Keratinocyte (primary cell): Measurements from ENCODE around the gene TMEM100.

Experiments
- EZH2 ChIP-seq: IDR thresholded peaks from one replicate; pipeline ENCODE4 v1.6.1; 2012; ENCODE audit warnings: inconsistent platforms, mild to moderate bottlenecking, low read length, moderate library complexity
- TF ChIP-seq, protein P1 (sequence below), 3 experiments: IDR thresholded peaks in 1 of 3; conservative IDR thresholded peaks in 1 of 3; optimal IDR thresholded peaks in 1 of 3; 2 replicates in 2 of 3; 3 replicates in 1 of 3; pipeline versions ENCODE3 to v1.5.1; 2011; ENCODE audit warnings: low read length in 3 of 3, mild to moderate bottlenecking in 3 of 3, moderate library complexity in 2 of 3, control low read depth in 1 of 3, inconsistent platforms in 1 of 3; ENCODE audit not compliant: insufficient read depth in 2 of 3; ENCODE audit errors: extremely low read depth in 1 of 3

DNA sequence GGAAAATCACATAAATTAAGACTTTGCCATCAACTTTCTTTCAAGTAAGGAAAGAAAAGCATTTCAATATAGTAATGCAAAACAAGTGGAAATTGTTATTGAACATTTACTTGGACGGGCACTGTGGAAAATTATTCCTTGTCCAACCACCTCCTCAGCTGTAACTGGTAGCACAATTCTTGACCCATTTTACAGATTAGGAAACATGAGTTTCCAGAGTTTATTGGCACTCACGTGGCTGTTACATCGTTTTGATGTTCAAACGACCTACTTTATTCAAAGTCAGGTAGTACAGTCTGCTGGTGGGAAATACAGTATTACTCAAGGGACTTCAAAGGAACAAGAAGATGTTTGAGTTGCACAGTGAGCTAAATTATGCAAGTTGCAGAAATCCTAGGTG lies 27.3 kb upstream of the TMEM100 start:
- TF ChIP-seq, protein P1, sequence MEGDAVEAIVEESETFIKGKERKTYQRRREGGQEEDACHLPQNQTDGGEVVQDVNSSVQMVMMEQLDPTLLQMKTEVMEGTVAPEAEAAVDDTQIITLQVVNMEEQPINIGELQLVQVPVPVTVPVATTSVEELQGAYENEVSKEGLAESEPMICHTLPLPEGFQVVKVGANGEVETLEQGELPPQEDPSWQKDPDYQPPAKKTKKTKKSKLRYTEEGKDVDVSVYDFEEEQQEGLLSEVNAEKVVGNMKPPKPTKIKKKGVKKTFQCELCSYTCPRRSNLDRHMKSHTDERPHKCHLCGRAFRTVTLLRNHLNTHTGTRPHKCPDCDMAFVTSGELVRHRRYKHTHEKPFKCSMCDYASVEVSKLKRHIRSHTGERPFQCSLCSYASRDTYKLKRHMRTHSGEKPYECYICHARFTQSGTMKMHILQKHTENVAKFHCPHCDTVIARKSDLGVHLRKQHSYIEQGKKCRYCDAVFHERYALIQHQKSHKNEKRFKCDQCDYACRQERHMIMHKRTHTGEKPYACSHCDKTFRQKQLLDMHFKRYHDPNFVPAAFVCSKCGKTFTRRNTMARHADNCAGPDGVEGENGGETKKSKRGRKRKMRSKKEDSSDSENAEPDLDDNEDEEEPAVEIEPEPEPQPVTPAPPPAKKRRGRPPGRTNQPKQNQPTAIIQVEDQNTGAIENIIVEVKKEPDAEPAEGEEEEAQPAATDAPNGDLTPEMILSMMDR (optimal IDR thresholded peaks at IDR 0.05 in 1 of 3, IDR thresholded peaks at IDR 0.05 in 1 of 3, conservative IDR thresholded peaks at IDR 0.05 in 1 of 3; ENCODE audit: extremely low read depth in 1 of 3, insufficient read depth in 2 of 3, low read length in 3 of 3): no peak
- TF ChIP-seq EZH2: no peak
